NCI-H1436 (cell line): ENCODE results near the gene TEKTIP1.

ENCODE experiments used
- DNase-seq: peaks from one replicate; lab custom pipeline; 2025; lab: John Stamatoyannopoulos, UW

Gene TEKTIP1

DNA sequence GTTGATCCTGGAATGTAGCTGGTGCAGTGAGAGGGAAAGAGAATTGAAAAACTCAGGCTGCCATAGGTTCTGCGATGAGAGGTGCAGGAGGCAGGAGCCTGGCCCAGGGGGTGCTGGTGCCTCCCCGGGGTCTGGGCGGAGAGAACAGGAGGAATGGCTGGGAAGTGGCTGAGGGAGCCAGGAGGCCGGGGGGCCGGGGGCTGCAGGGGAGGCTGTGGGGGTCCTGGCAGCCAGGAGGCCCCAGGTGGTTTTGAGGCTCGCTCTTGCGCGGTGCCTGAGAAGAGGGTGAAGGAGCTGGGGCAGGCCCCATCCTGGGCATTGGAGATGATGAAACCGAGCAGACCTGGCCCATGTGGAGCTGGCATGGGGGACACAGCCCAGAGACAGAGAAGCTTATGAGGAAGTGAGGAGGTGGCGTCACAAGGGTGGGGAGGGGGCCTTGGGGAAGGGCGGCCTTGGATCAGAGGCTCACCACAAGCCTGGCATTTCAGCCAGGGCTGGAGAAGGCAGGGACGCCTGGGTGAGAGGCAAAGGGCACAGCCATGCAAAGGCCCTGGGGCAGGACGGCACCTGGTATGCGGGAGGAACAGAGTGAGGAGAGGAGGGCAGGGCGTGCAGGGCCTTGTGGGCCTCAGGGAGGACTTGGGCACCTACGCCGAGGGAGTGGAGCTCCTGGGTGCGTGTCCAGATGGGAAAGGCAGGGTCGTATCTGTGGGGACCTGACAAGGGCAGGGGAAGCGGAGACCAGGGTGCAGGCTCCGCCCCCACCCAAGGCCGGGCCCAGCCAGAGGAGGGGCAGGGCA is 1.3 kb upstream of the TEKTIP1 start:
- DNase-seq, result no peak

DNA sequence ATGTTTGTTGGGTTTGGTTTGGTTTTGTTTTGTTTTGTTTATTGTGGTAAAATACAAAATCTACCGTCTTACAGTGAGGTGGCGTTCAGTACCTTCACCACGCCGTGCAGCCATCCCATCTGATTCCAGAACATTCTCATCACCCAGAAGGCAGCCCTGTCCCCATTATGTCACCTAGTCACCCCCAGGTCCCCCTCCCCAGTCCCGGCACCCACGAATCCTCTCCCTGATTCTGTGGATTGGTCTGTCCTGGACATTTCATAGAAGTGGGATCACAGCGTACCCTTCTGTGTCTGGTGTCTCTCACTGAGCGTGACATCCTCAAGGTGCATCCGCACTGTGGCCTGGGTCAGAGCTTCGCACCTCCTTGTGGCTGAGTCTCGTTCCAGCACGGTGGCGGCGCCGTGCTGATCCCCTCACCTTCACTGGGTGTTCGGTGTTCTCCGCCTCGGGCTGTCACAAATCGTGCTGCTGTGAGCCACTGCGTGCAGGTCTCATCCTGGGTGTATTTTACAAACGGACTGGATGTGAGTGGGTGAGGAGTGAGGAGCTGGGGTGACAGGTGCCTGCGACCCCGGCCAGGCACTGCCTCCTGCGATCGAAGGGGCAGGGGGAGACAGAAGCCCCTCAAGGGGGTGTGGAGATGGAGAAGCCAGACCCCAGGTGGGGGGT is 580 bp upstream of the TEKTIP1 start:
- no peak for DNase-seq

DNA sequence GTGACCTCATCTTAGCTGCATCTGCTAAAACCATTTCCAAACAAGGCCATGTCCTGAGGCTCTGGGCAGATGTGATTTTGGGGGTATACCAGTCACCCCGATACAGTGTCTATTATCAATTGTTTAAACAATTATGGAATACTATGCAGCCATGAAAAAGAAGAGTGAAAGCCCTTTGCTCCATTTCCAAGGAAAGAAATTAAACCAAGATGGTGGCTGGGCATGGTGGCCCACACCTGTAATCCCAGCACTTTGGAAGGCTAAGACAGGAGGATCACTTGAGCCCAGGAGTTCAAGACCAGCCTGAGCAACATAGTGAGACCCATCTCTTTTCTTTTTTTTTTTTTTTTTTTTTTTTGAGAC is 763 bp downstream of the TEKTIP1 start:
- no peak for DNase-seq

GRCh38 chr19:3543150-3544057 is 4.4 kb downstream of the TEKTIP1 start:
- no peak for DNase-seq

GRCh38 chr19:3544058-3544376 is 5.0 kb downstream of the TEKTIP1 start:
- no peak for DNase-seq

DNA sequence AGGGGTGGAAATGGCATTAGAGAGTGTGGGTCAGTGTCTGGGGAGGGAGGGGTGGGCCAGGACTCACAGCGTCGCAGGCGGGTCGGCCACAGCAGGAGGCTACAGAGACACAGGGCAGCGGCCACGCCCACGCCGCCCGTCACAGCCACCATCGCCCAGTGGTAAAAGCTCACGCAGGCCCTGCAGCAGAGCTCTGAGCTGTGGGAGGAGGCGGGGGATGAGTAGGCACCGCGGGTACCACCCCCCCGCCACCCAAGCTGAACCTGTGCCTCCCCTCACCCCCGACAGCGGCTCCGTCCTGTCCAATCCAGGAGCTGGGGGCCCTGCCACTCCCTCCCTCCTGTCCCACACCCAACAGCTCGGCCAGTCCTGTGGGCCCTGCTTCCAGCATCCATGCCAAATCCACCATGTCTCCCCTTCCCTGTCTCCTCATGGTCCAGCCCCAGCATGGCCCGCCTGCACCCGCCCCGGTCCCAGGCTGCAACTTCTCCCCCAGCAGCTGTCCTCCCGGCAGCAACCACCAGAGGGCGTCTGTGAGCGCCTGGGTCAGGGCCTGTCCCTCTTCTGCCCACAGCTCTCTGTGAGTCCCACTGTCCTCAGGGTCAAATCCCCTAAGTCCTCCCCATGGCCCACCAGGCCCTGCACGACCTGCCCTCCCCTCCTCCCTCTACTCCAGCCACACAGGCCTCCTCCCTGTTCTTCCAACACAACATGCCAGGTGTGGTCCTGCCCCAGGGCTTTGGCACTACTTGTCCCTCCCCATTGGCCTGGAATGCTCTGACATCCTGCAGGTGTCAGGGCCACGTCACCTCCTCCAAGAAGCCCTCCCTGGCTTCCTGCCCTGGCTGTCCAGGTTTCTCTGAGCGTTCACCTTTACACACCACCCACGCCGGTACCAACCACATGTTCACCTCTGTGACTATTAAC is 6.0 kb downstream of the TEKTIP1 start:
- no peak for DNase-seq

DNA sequence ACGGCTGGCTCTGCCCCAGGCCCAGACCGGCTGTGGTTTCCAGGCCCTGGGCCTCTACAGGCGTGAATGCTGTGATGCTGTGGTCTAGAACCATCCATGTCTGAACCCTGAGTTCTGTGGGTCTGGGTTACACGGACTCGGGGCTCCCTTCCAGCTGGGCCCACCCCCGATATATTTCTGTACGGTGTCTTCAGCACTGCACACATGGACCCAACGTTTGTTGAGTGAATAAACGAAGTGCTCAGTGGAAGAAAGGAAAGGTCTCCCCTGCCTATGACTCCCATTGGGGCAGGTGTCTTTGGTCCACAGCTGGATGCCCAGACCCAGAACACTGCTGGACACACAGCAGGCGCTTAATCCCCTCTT is 6.7 kb downstream of the TEKTIP1 start:
- no peak for DNase-seq

GRCh38 chr19:3546119-3546518 is 7.1 kb downstream of the TEKTIP1 start:
- DNase-seq, result no peak

DNA sequence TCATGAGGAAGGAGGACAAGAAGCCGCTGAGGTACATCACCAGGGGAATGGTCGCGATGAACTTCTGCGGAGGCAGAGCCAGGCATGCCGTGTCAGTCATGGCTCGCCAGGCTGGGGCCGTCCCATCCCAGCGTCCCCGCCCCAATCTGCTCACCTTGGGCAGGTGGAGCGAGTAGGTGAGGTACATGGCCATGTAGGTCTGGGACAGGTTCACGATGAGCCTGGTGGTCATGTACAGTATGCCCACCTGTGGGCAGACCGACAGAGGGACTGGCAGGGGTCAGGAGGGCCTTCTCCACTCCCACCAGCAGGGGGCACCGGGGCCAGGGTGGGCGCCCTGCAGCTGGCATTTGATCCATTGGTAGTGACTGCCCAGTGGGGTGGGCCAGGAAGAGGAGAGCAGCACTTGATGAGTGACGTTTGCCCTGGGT is 8.3 kb downstream of the TEKTIP1 start:
- no peak for DNase-seq

DNA sequence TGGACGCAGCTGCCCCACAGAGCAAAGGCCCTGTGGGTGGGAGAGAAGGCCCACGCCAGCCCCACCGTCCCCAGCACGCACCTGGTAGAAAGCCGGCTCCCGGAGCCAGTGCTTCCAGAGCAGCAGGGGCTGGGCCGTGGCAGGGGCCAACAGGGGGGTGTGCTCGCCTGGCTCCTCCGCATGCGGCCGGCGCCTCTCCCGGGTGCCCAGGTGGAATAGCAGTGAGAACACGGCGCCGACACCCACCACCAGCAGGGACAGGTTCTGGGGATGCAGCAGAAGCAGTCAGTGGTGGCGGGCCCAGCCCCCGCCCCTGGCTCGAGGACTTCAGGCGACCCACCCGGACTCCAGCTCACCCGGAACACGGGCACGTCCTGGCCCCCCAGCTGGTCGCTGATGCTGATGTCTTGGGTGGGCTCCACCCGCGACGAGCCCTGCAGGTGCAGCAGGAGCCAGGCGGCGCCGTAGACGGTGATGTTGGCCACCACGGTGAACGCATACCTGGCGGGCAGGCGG is 8.9 kb downstream of the TEKTIP1 start:
- DNase-seq, result no peak

- DNase-seq, result no peak
Measured at GRCh38 chr19:3548606-3549005, 9.6 kb downstream of the TEKTIP1 start.

- DNase-seq, result no peak
Measured at GRCh38 chr19:3549816-3550215, 10.8 kb downstream of the TEKTIP1 start.

GRCh38 chr19:3550947-3551791 is 12.2 kb downstream of the TEKTIP1 start:
- no peak for DNase-seq

DNA sequence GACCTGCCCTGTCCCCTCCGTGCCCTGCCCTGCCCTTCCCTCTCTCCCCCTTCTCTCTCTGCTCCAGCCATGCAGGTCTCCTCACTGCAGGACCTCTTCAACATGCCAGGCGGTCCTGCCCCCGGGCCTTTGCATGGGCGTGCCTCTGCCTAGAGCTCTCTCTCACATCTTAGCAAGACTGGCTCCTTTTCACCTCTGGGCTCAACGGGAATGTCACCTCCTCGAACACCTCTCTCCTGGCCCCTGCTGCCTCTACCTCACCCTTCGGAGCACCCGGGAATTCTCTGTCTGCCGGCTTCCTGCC is 12.8 kb downstream of the TEKTIP1 start:
- no peak for DNase-seq

GRCh38 chr19:3554254-3555083 is 15.5 kb downstream of the TEKTIP1 start:
- no peak for DNase-seq

DNA sequence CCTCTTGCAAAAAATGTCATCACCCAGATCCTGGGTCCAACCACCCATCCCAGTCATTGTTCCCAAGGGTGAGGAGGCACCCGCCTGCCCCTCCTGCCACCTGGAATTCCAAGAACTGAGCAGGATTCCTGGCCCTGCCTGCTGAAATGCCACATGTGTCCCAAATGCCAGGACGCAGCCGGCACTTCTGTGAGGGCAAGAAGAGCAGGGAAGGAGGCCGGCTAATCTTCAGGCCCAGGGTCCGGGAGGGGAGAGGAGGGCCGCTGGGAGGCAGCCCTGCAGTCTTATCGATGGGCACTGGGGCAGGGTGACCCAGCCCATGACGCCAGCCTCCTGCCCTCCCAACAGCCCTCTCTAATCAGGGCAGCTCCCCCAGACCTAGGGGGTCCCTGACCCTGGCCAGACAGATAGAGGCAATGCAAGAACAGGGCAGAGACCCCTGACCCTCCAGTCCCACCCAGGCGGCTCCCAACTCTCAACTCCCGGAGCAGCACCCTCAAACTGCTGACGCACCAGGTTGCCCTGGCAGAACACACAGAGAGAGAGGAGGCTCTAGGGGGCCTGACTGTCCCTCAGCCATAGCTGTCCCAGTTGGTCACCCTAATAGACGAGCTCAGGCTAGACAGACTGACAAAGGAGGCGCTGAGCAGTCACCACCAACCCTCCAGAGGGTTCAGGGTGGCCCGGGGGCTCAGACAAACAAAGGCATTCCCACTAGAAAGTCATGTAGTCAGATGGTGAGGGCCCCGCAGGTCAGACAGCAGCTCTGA is 16.9 kb downstream of the TEKTIP1 start:
- DNase-seq, result no peak

DNA sequence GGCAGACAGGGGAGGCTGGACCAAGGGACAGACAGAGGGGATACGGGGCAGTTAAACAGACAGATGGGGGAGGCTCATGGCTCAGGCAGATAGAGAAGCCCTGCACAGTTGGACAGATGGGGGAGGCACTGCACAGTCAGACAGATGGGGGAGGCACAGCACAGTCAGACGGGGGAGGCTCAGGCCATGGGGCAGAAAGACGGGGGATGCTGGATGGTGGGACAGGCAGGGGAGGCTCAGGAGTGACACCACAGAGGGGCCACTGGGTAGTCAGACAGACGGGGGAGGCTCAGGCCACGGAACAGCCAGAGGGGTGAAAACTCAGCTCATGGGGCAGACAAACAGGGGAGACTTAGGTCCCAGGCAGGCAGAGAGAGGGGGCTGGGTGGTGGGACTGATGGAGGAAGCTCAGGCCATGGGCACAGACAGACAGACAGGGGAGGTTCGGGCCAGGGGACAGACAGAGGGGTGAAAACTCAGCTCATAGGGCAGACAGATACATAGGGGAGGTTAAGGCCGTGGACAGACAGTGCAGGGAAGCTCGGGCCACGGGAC is 17.5 kb downstream of the TEKTIP1 start:
- no peak for DNase-seq

DNA sequence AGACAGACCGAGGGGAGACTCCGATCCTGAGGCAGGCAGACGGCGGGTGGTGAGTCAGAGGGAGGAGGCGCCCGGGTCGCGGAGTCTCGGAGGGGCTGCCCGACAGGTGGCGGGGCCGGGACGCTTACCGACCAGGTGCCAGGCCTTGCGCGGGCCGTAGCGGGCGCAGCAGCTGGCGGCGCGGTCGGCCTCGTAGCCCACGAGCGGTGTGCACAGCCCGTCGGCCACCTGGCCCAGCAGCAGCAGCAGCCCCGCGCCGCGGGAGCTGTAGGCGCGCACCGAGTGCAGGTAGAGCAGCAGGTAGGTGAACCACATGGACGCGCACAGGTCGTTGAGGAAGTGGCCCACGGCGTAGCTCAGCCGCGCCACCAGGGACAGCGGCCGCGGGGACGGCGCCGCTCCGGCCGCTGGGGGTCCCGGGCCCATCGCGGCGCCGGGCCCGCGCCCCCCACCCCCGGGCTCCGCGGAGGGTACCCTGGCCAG is 18.0 kb downstream of the TEKTIP1 start:
- no peak for DNase-seq
